PFSK-1 (cell line): ENCODE measurements around the gene FAM32A.

Experiments
- FOXP2 ChIP-seq: optimal IDR thresholded peaks from 2 replicates; pipeline ENCODE3; 2011; ENCODE audit warnings: borderline replicate concordance, control low read depth, inconsistent platforms; ENCODE audit not compliant: insufficient read depth; ENCODE audit errors: extremely low read length, extremely low read depth
- POLR2AphosphoS5 ChIP-seq: IDR thresholded peaks from 2 replicates; pipeline ENCODE4 v1.6.1; 2012; ENCODE audit warnings: low read depth, mild to moderate bottlenecking, control low read depth, low read length, moderate library complexity
- REST ChIP-seq, 2 experiments: IDR thresholded peaks; 2 replicates each; pipeline versions ENCODE4 v1.6.1 to v1.8.0; 2011 to 2012; ENCODE audit warnings: low read depth in 2 of 2, low read length in 2 of 2, control low read depth in 1 of 2, inconsistent platforms in 1 of 2, mild to moderate bottlenecking in 1 of 2, moderate library complexity in 1 of 2; ENCODE audit not compliant: insufficient read depth in 1 of 2
- SIN3A ChIP-seq: IDR thresholded peaks from 2 replicates; pipeline ENCODE4 v1.6.1; 2012; ENCODE audit warnings: mild to moderate bottlenecking, low read length, moderate library complexity, borderline replicate concordance; ENCODE audit not compliant: insufficient read depth
- TAF1 ChIP-seq: IDR thresholded peaks from 2 replicates; pipeline ENCODE4 v1.6.1; 2012; ENCODE audit warnings: low read length, control low read depth, borderline replicate concordance; ENCODE audit not compliant: insufficient read depth

Gene FAM32A

GRCh38 chr19:16226878-16227836, 41.9 kb downstream of the FAM32A start:
- no peak for TF ChIP-seq FOXP2
- no peak for TF ChIP-seq POLR2AphosphoS5
- TF ChIP-seq REST (IDR thresholded peaks at IDR 0.05; ENCODE audit: insufficient read depth in 1 of 2, low read depth in 2 of 2, low read length in 2 of 2) = no peak
- TF ChIP-seq SIN3A = no peak
- TF ChIP-seq TAF1 = no peak

- TF ChIP-seq POLR2AphosphoS5 = no peak
- TF ChIP-seq FOXP2 = no peak
- no peak for TF ChIP-seq REST (IDR thresholded peaks at IDR 0.05; ENCODE audit: insufficient read depth in 1 of 2, low read depth in 2 of 2, low read length in 2 of 2)
- no peak for TF ChIP-seq SIN3A
- no peak for TF ChIP-seq TAF1
Observed at GRCh38 chr19:16227837-16228636, 42.8 kb downstream of the FAM32A start.

- TF ChIP-seq FOXP2 = no peak
- no peak for TF ChIP-seq POLR2AphosphoS5
- no peak for TF ChIP-seq TAF1
- no peak for TF ChIP-seq SIN3A
- TF ChIP-seq REST (IDR thresholded peaks at IDR 0.05; ENCODE audit: insufficient read depth in 1 of 2, low read depth in 2 of 2, low read length in 2 of 2) = no peak
Observed at GRCh38 chr19:16228637-16229321, 43.6 kb downstream of the FAM32A start.

GRCh38 chr19:16229322-16229641, 44.1 kb downstream of the FAM32A start:
- TF ChIP-seq SIN3A = no peak

- TF ChIP-seq REST (IDR thresholded peaks at IDR 0.05; ENCODE audit: insufficient read depth in 1 of 2, low read depth in 2 of 2, low read length in 2 of 2) (no peak), TAF1 (no peak), FOXP2 (no peak), POLR2AphosphoS5 (no peak), SIN3A (no peak)
Observed at GRCh38 chr19:16232127-16232526, 46.9 kb downstream of the FAM32A start.
